ENCODE measurements around the gene PHKA1. TPM values are rescaled to one million over a fixed set of nuclear protein-coding genes. Genes with fewer than 3 reads are reported as not detected.
"Not testable (repeated sequence)": the region's sequence is repeated elsewhere in the genome, so short reads cannot be mapped to it uniquely, and the experiment has no call there.

PHKA1 gene
- polyA plus RNA-seq, 1 donor from 2014 or later: 2.7 TPM

DNA sequence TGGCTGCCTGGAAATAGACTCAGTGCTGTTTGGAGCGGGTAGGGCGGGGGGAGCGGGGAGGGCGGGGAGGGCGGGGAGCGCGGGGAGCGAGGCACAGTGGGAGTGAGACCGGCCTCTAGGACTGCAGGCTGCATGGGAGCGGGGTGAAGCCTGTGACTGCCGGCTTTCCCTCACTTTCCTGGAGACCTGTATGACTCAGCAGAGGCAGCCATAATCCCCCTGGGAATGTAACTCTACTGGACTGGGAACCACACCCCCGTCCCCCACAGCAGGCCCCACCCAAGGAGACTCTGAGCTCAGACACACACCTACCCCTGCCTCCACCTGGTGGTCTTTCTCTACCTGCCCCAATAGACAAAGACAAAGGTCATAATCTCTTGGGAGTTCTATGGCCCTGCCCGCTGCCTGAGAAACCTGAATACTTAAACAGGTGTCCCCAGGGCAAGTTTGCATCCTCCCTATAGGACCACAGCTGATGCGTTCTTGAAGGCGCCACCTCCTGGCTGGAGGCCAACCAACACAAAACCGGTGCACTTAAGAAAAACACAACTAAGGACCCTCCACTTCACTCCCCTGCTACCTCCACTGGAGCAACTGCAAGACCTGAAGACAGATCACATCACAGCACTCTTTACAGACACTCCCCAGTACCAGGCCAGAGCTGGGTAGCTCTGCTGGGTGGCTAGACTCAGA is 159.5 kb downstream of the PHKA1 start:
- Histone ChIP-seq H2AFZ (ENCODE audit: low read depth, low read length) (no peak overlapping the region), H3K27me3 (ENCODE audit: insufficient read depth, low read depth, low read length) (no peaks in the 10 kb centered on the region), H3K36me3 (ENCODE audit: insufficient read depth, low read length) (no peaks in the 10 kb centered on the region), H3K9ac (ENCODE audit: low read length) (no peak overlapping the region), H3F3A (ENCODE audit: insufficient read depth, low read length, poor library complexity, severe bottlenecking) (no peaks in the 10 kb centered on the region), H3K79me2 (replicated peaks; ENCODE audit: insufficient read depth, low read length) (no peaks in the 10 kb centered on the region), H3K4me2 (ENCODE audit: low read length) (no peak overlapping the region), H3K4me3 (ENCODE audit: low read length) (no peak overlapping the region), H3K9me3 (ENCODE audit: low read length) (no peaks in the 10 kb centered on the region), H4K20me1 (ENCODE audit: insufficient read depth) (no peaks in the 10 kb centered on the region), H3K27ac (ENCODE audit: low read length) (no peak overlapping the region), H3K9me2 (ENCODE audit: insufficient read depth, low read length) (no peaks in the 10 kb centered on the region)
- TF ChIP-seq TAF1 (IDR thresholded peaks at IDR 0.05; ENCODE audit: low read depth): no peak
- TF ChIP-seq, protein P1, sequence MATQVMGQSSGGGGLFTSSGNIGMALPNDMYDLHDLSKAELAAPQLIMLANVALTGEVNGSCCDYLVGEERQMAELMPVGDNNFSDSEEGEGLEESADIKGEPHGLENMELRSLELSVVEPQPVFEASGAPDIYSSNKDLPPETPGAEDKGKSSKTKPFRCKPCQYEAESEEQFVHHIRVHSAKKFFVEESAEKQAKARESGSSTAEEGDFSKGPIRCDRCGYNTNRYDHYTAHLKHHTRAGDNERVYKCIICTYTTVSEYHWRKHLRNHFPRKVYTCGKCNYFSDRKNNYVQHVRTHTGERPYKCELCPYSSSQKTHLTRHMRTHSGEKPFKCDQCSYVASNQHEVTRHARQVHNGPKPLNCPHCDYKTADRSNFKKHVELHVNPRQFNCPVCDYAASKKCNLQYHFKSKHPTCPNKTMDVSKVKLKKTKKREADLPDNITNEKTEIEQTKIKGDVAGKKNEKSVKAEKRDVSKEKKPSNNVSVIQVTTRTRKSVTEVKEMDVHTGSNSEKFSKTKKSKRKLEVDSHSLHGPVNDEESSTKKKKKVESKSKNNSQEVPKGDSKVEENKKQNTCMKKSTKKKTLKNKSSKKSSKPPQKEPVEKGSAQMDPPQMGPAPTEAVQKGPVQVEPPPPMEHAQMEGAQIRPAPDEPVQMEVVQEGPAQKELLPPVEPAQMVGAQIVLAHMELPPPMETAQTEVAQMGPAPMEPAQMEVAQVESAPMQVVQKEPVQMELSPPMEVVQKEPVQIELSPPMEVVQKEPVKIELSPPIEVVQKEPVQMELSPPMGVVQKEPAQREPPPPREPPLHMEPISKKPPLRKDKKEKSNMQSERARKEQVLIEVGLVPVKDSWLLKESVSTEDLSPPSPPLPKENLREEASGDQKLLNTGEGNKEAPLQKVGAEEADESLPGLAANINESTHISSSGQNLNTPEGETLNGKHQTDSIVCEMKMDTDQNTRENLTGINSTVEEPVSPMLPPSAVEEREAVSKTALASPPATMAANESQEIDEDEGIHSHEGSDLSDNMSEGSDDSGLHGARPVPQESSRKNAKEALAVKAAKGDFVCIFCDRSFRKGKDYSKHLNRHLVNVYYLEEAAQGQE (IDR thresholded peaks at IDR 0.05; ENCODE audit: borderline replicate concordance): no peak
- TF ChIP-seq RAD21 (conservative IDR thresholded peaks at IDR 0.05): no peak
- no peak for TF ChIP-seq POLR2AphosphoS5 (IDR thresholded peaks at IDR 0.05)
- no peak for TF ChIP-seq MXI1 (conservative IDR thresholded peaks at IDR 0.05; ENCODE audit: poor library complexity, severe bottlenecking)
- TF ChIP-seq EZH2 (IDR thresholded peaks at IDR 0.05; ENCODE audit: borderline replicate concordance, insufficient read depth, low read length, poor library complexity, severe bottlenecking): no peak
- TF ChIP-seq SMC3 (conservative IDR thresholded peaks at IDR 0.05; ENCODE audit: poor library complexity): no peak
- TF ChIP-seq, protein P2, sequence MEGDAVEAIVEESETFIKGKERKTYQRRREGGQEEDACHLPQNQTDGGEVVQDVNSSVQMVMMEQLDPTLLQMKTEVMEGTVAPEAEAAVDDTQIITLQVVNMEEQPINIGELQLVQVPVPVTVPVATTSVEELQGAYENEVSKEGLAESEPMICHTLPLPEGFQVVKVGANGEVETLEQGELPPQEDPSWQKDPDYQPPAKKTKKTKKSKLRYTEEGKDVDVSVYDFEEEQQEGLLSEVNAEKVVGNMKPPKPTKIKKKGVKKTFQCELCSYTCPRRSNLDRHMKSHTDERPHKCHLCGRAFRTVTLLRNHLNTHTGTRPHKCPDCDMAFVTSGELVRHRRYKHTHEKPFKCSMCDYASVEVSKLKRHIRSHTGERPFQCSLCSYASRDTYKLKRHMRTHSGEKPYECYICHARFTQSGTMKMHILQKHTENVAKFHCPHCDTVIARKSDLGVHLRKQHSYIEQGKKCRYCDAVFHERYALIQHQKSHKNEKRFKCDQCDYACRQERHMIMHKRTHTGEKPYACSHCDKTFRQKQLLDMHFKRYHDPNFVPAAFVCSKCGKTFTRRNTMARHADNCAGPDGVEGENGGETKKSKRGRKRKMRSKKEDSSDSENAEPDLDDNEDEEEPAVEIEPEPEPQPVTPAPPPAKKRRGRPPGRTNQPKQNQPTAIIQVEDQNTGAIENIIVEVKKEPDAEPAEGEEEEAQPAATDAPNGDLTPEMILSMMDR (IDR thresholded peaks at IDR 0.05; ENCODE audit: poor library complexity, severe bottlenecking): no peak
- TF ChIP-seq EP300 (conservative IDR thresholded peaks at IDR 0.05; ENCODE audit: poor library complexity, severe bottlenecking): no peak

DNA sequence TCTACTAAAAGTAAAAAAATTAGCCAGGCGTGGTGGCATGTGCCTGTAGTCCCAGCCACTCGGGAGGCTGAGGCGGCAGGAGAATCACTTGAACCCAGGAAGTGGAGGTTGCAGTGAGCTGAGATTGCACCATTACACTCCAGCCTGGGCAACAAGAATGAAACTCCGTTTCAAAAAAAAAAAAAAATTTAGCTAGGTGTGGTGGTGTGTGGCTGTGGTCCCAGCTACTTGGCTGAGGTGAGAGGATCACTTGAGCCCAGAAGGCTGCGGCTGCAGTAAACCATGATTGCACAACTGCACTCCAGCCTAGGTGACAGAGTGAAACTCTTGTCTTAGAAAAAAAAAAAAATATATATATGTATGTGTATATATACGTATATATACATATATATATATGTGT is 161.7 kb downstream of the PHKA1 start:
- not testable (repeated sequence) for H3K4me3 ChIP-seq (ENCODE audit: low read length); H3K9me3 ChIP-seq (ENCODE audit: low read length)

More for the DNA sequence above, 161.7 kb downstream of the PHKA1 start:
- not testable (repeated sequence) for H3K27ac ChIP-seq (ENCODE audit: low read length); H3K4me2 ChIP-seq (ENCODE audit: low read length); H3K27me3 ChIP-seq (ENCODE audit: insufficient read depth, low read depth, low read length); H2AFZ ChIP-seq (ENCODE audit: low read depth, low read length); H3F3A ChIP-seq (ENCODE audit: insufficient read depth, low read length, poor library complexity, severe bottlenecking); H3K36me3 ChIP-seq (ENCODE audit: insufficient read depth, low read length); H4K20me1 ChIP-seq (ENCODE audit: insufficient read depth); H3K9ac ChIP-seq (ENCODE audit: low read length); H3K9me2 ChIP-seq (ENCODE audit: insufficient read depth, low read length); H3K79me2 ChIP-seq (replicated peaks; ENCODE audit: insufficient read depth, low read length)
